RPMI8226 (cell line): ENCODE results near the gene PTOV1.

Experiments
- DNase-seq: peaks from one replicate; pipeline ENCODE4 v3.0.0-alpha.2; 2015

Gene PTOV1

GRCh38 chr19:49892716-49893115 lies 41.8 kb downstream of the PTOV1 start:
- DNase-seq, result no peak

- DNase-seq, result no peak
Observed at GRCh38 chr19:49894011-49894664, 43.2 kb downstream of the PTOV1 start.

- no peak for DNase-seq
Observed at GRCh38 chr19:49894879-49895565, 44.1 kb downstream of the PTOV1 start.

GRCh38 chr19:49895566-49896297 lies 44.8 kb downstream of the PTOV1 start:
- no peak for DNase-seq

- DNase-seq, result peak; percentile 70
Observed at GRCh38 chr19:49896863-49897621, 46.1 kb downstream of the PTOV1 start, which contains the start of gene IL4I1. Gene IL4I1 (minus strand): TSS chr19:49896887. CDS start chr19:49896160, 727 bp downstream.

GRCh38 chr19:49904136-49904535 lies 53.2 kb downstream of the PTOV1 start:
- DNase-seq, result no peak

- no peak for DNase-seq
Observed at GRCh38 chr19:49906879-49907564, 56.1 kb downstream of the PTOV1 start.

- DNase-seq, result no peak
Observed at GRCh38 chr19:49907745-49908446, 56.9 kb downstream of the PTOV1 start.

GRCh38 chr19:49908480-49909420 lies 57.8 kb downstream of the PTOV1 start:
- DNase-seq, result no peak

- no peak for DNase-seq
Observed at GRCh38 chr19:49910179-49910578, 59.2 kb downstream of the PTOV1 start.
